ENCODE data around the gene XPO4.
"Not testable (repeated sequence)": the region's sequence is repeated elsewhere in the genome, so short reads cannot be mapped to it uniquely, and the experiment has no call there.

Gene XPO4

DNA sequence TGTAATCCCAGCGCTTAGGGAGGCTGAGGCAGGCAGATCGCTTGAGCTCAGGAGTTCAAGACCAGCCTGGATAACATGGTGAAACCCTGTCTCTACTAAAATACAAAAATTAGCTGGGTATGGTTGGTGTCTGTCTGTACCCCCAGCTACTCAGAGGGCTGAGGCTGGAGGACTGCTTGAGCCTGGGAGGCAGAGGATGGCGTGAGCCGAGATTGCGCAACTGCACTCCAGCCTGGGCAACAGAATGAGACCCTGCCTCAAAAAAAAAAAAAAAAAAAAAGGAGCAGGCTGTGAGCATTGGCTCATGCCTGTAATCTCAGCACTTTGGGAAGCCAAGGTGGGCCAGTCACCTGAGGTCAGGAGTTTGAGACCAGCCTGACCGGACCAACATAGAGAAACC, 12.0 kb downstream of the XPO4 start:
- not testable (repeated sequence) for DNase-seq

DNA sequence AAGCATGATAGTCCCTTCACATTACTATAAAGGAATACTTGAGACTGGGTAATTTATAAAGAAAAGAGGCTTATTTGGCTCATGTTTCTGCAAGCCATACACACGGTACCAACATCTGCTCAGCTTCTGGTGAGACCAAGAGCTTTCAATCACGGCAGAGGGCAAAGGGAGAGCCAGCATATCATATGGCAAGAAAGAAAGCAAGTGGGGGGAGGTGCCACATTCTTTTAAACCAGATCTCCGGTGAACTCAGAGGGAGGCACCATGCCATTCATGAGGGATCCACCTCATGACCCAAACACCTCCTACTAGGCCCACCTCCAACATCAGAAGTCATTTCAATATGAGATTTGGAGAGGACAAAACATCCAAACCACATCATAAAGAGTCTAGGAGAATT, 20.3 kb downstream of the XPO4 start:
- DNase-seq, result no peak

DNA sequence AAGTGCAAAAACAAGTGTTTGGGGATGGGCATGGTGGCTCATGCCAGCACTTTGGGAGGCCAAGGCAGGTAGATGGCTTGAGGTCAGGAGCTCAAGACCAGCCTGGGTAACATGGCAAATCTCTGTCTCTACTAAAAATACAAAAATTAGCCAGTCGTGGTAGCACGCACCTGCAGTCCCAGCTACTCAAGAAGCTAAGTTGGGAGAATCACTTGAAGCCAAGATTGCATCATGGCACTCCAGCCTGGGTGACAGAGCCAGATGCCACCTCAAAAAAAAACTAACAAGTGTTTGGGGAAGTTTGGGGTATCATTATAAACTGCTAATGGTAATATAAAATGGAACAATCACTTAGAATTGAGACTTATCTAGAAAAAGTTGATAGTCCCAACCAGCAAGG, 24.6 kb downstream of the XPO4 start:
- no peak for DNase-seq

DNA sequence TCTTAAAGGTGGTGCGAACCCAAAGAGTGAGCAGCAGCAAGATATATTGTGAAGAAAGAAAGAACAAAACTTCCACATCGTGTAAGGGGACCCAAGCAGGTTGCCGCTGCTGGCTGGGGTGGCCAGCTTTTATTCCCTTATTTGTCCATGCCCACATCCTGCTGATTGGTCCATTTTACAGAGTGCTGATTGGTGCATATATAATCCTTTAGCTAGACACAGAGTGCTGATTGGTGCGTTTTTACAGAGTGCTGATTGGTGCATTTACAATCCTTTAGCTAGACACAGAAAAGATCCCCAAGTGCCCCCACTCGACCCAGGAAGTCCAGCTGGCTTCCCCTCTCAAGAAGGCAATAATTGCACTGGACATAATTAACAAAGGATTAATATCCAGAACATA, 25.7 kb downstream of the XPO4 start:
- DNase-seq, result not testable (repeated sequence)

DNA sequence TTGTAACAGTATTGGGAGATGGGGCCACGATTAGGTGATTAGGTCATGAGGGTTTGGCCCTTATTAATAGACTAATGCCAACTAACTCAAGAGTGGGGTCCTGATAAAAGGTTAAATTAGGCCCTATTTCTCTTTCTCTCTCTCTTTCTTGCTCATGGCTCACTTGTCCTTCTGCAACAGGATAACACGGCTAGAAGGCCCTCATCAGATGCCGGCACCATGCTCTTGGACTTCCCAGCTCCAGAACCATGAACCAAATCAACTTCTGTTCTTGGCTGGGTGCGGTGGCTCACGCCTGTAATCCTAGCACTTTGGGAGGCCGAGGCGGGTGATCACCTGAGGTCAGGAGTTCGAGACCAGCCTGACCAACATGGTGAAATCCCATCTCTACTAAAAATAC, 28.1 kb downstream of the XPO4 start:
- DNase-seq, result not testable (repeated sequence)

DNA sequence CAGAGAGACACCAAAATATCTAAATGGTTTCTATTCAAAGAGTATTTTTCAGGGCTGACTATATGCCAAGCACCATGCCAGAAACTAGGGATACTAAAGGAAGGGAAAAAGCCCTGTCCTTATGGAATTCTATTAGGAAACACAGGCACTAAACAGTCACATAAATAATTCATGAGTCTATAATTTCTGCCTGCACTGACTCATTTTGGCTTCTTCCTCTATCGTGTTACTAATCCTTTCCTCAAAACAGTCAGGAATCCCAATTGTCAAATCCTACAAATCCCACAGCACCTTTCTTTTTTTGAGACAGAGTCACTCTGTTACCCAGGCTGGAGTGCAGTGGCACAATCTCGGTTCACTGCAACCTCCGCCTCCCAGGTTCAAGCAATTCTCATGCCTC, 29.2 kb downstream of the XPO4 start:
- no peak for DNase-seq

DNA sequence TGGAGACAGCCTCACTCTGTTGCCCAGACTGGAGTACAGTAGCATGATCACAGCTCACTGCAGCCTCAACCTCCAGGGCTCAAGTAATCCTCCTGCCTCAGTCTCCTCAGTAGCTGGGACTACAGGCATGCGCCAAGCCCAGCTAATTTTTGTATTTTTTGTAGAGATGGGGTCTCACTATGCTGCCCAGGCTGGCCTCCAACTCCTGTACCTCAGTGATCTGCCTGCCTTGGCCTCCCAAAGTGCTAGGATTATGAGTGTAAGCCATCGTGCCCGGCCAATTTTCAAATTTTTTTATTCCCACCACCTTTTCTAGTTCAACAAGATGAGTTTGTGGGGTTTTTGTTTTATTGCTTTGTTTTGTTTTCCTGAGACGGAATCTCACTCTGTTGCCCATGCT, 31.7 kb downstream of the XPO4 start:
- no peak for DNase-seq

DNA sequence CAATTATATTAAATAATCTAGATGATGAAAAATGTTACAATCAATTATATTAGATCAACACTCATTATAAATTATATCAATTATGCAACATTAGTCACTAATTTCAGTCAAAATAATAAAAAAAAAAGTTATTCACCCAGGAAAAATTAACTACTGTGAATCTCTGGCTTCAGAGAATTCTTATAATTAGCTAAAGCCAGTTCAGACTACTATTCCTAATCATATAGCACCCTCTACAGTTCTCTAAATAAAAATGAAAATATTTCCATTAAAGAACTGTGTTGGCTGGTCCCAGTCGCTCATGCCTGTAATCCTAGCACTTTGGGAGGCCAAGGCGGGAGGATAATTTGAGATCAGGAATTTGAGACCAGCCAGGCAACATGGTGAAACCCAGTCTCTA, 33.0 kb downstream of the XPO4 start:
- no peak for DNase-seq

DNA sequence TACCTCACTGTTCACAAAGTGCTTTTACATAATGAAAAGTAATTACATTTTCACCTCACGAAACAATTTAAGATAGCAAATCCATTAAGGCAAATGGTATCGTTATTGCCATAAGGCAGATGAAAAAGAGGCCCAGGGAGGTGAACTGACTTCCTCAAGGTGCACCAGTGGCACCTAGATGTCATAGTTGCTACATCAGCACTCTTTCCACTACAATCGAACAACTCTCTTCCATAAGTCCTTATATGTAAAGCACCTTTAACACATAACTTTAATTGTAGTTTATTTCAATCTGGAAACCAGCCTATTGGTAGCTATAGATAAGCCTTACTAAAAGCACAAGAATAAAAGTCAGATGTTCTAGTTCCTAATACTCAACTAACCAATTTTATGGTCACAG, 35.1 kb downstream of the XPO4 start:
- DNase-seq, result no peak

DNA sequence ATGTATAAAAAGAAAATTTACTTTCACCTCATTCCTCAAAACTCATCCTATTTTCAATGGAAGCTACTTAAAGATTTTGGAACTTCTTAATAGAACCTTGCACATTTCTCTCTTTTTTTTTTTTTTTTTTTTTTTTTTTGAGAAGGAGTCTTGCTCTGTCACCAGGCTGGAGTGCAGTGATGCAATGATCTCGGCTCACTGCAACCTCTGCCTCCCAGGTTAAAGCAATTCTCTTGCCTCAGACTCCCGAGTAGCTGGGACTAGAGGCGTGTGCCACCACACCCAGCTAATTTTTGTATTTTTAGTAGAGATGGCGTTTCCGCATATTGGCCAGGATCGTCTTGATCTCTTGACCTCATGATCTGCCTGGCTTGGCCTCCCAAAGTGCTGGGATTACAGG, 40.9 kb downstream of the XPO4 start:
- not testable (repeated sequence) for DNase-seq

DNA sequence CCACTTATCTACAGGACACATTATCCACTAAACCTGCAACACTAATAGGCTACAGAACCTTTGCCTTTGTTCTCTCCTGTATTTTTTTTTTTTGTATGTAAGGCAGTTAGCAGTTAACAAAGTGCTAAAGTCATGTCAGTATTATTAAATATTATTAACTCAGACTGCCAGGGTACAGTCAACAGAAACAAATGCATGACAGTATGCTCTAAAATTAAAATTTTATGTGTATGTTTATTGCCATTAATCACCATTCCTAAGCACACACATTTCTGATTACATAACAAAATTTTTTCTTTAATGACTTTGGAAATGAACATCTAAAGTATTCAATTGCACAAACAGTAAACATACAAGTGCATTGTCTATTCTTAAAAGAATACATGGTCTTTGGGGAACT, 41.7 kb downstream of the XPO4 start:
- DNase-seq, result no peak

DNA sequence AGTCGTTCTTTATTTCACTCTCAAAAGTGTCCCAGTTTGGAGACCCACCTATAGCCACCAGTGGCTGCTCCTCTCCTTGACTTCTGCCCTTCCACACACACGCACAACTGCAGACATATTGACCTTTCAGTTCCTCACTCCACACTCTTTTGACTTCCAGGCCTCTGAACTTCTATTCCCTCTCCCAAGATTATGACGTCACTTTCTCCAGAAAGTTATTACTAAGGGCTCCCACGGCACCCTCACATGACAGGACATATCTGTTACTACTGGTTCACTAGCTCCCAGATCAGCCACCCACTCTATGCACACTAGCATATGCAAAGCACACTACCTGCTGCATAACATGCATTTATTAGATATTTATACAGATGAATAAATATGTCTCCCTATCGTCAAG, 45.9 kb downstream of the XPO4 start:
- no peak for DNase-seq

DNA sequence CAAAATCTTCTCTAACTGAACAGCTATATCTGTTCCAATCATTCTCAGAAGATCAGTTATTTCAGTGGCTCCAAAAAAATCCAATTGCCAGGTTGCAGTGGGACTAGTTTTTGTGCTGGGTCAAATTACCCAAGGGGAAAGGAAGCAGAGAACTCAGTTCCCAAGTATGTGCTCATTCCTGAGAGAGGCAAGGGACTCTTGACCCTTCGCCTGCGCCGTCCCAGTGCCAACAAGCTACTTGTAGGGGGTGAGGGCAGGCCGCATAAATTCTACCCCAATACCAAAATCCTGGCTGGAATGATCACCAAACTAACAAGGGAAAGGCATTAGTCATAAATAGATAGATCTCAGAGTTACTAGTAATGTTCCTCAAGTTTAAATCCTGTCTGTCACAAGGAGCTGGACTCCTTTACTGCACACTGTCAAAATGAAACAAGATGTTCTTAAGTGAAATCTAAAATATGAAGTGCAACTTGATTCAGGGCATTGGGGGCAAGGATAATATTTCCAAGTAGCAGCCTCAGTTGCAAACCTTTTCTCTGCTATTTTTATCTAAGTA, 50.6 kb downstream of the XPO4 start:
- DNase-seq, result no peak

DNA sequence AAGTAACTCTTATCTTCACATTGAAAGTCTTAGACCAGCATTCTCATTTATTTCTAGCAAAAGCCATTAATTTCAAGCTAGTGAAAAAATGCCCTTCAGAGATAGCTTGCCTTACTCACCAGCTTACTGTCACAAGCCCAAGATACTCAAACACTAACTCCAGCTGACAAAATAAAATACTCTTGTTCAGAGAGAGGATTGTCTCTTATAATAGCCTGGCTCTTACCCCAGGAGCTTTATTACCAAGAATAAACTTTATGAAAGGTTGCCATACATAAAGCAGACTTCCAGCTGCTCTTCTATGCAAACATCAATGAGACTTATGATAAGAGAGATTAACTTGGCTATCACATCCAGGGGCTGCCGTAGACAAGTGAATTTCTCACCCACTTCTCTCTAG, 53.6 kb downstream of the XPO4 start:
- DNase-seq, result no peak

DNA sequence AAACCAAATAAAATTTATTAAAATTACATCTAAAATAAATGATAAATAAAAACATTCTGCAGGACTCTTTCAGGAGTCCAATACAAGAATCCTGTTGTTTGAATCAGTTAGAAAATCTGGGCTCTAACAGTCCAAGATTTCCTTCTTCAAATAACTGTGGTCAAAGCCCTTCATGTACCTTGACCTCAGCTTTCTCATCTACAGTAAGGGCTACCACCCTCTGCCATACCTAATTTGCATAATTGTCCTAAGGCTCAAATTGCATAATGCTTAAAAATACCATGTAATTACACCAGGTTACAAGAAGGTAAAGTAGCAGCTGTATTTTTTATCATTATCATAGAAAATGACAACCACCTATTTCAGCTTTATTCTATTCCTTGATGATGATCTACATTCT, 54.3 kb downstream of the XPO4 start:
- DNase-seq, result no peak

DNA sequence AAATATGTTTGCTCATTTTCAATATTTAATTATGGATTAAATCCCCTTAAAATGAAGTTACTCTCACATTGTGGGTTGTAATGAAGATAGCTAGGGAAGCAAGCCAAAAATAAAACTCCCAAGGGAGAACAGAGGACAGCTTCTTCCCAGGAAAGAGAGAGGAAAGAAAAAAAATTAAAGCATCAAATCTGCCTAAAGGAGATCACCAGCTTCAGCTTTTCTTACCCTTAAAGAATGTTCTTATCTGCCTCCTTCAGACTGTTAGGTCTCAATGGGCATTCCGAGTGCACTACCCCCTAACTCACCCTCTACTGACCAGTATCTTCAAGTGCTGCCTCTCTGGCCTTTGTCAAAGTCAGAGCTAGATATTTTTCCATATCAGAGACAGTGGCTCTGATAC, 55.2 kb downstream of the XPO4 start:
- DNase-seq, result no peak

DNA sequence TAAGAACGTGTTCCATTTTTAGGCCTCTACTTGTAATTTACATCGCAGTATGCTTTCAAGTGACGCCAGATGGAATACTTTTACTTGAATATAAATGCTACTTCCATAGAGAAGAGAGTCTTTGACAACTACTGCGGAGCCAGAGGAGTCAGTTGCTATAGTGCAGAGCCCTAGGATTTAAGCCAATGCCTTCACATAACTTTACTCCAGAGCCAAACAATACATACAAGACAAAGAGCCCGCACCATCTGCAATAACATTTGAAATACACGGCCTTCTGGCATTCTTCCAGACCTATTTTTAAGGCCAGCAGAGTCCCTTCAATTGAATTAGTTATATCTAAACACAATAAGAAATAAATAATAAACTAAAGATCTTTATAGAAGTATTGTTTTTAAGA, 59.4 kb downstream of the XPO4 start:
- no peak for DNase-seq

DNA sequence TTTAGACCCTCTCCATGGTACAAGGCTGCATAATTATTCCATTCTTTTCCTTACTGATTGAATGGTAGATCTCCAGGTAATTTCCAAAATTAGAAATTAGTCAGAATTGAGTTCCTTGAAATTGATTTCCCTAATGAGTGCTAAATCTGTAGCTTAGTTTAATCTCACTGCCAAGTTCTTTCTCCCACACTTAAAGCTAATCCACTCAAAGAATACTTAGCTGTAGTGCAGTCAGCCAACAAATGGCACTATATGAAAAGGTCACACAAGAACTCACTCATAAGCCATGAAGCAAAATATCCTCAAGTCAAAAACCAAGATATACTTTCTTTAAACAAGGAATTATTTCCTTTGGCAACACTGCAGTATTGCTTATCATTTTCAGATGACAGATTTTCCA, 62.0 kb downstream of the XPO4 start:
- no peak for DNase-seq

DNA sequence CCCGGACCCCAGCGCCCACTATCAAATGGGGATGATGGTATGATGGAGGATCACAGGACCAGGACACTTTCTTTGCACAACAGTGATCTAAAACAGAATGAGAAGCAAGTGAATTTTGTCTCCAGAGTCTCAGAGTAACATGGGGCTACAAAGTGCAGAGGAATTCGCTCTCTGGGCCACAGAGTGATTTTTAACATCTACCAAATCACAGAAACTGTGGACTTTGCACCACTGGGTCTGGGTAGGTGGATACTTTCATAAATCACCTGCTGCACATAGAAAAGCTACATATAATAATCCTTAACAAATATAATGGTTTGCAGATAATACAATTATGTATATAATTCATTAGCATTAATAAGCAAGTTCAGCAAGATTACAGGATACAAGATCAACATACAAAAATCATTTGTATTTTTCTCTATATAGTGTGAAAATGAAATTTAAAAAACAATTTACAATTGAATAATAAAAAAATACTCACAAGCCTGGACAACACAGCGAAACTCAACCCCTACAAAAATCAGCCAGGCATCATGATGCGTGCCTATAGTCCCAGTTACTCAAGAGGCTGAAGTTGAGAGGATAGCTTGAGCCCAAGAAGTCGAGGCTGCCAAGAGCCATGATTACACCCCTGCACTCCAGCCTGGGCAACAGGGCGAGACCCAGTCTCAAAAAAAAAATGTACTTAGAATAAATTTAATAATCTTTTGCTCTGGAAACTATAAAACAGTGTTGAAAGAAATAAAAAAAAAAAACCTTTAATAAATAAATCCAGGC, 68.5 kb downstream of the XPO4 start:
- DNase-seq, result no peak

DNA sequence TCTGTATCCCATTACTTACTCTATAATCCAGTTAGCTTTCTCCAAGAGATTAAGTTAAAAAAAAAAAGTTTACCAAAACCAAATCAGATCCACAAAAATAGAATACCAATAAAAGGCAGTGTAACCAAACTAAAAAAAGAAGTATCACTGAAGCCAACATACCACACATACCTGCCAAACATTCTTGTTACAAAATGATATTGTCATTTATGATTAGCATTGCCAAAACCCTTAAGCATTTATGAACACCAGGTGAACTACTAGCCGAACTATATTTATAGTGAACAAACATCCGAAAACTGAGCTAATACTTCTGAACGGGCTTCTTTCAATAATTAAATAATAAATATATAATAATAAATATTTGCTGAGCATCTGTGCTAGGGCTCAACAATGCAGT, 69.7 kb downstream of the XPO4 start:
- DNase-seq, result no peak

DNA sequence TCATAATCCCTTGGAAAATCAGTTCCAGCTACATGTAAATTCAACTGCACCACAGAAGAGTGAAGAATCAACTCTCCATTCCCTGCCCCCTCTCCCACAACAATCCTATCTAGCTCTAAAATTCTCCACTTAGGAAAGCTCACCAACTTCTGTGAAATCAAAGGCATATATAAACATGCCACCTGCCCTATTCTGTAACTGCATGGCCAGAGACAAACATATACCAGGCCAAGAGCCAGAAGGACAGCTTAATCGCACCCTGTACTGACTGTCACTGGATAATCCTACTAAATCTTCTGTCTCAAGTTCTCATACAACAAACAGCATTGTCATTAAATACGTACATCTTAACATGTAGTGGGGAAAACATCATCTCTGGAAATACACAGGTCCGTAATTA, 70.6 kb downstream of the XPO4 start:
- DNase-seq, result no peak

DNA sequence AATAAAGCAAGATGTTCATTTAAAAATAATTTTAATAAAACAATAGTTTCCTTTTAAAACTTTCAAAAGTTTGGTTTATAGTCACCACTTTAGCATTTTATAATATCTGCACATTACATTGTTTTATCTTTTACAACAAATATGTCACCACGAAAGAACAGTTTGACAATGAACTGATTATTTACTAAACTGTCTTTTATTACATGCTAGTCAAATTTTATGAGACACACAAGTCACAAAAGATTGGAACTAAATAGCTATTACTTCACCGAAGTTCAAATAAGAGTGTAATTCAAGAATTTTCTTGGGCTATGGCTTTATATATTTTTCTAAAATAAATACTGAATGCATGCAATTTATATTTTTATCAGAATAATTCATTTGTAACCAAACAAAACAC, 71.3 kb downstream of the XPO4 start:
- DNase-seq, result no peak

DNA sequence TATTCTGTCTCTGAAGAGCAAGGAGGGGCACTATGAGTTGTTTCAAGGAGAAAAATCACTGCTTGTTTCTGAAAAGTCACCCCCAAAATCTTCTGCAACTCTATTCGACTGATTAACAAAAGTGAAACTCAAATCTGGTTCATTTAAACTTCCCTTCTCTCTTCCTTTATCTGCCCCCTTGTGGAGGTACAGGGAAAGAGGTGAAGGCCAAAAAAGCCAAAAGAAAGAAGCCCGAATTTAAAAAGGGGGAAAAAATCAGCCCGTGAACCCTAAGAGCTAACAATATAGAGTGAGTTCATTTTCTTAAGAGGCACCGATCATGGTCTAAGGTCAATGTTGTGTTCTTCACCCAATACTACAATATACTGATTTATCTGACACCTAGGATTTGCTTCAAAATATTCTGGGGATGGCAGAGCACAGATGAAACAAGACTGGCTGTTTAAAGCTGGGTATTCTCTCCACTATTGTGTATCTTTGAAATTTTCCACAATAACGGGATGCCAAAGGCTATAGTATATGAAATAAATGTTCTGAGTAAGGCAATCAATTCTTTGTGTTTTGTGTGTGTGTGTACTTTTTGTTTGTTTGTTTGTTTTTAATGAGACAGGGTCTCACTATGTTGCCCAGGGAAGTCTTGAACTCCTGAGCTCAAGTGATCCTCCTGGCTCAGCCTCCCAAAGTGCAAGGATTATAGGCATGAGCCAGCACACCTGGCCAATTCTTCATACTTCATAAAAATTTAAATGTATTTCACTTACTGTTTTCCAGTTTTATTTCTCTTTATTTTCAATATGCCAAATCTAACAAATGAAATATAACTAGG, 73.8 kb downstream of the XPO4 start:
- no peak for DNase-seq

DNA sequence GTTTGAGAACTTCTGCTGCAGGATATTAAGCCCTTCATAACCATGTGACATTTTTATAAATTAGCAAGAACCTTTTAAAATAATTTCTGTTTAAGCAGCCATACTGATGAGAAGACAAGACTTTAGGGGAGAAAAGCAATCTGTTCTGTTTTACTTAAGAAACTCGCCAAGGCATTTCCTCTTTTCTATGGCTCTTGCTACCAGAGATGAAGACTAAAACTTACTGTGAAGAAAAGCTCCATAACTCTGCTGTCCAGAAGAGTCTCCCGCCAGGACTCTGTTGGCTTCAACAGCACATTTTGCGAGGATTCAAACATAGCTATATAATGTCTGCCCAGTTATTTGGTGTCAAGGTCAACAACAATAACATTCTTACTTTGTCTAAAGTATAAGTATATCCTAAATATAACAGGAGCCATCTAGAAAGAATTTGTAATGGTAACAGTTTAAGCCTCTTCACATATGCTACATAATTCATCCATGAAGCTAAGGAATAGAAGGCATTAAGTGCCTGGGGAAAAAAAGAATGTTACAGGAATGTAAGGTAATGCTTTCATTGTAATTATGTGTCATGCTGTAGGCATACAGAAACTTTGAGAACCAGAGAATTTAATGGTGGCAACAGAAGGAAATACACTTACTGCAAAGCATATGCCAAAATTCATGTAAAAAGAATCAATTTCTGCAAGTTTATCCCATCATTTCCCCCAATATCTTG, 75.5 kb downstream of the XPO4 start:
- DNase-seq, result no peak
